SK-N-MC (cell line): ENCODE measurements around the gene EFHD1.

Experiments
- EZH2 ChIP-seq: fragments of 200-600 bp; sonication (generic); IDR thresholded peaks from one replicate; pipeline ENCODE4 v1.6.1; 2017; ENCODE audit warnings: antibody characterized with exemption
- FOXP2 ChIP-seq: optimal IDR thresholded peaks from 2 replicates; pipeline ENCODE3; 2011; ENCODE audit warnings: mild to moderate bottlenecking, moderate library complexity; ENCODE audit not compliant: insufficient read depth; ENCODE audit errors: extremely low read length, control extremely low read depth
- POLR2AphosphoS5 ChIP-seq: IDR thresholded peaks from 2 replicates; pipeline ENCODE4 v1.6.1; 2012; ENCODE audit warnings: mild to moderate bottlenecking, low read depth, low read length, borderline replicate concordance

DNA sequence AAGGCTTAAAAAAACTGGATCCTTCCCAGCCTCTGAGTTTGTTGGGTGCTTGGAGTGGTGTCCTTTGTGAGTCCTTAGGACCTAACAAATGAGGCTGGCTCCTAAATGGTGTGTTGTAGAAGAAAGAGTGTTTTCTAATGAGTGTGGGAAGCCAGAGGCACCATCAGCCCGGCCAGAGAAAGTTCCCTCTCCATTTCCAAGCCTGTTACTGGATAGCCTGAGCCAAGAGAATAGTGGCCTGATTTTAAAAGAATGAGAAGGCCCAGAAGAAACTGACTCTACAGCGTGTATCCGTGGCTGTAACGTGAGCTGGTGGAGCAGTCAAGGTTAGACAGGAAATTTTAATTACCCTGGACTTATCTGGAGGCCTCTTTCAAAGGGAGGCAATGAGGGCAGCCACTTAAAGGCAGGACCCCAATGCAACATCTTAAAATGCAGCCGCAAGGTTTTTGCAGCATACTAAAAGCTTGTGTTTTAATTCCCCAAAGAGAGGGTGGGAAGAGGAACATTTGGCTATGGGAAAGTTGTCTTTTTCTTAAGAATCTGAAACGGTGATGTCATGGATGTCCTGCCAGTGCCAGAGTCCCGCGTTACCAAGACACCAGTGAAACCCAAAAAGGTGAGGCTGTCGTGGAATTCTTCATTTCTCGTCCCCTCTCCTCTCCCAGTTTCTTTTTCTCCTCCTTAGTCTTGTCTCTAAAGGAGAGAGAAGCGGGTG is 4.6 kb downstream of the EFHD1 start:
- TF ChIP-seq EZH2 (no peak), FOXP2 (no peak), POLR2AphosphoS5 (no peak)
